GM18520 (cell line): Measurements from ENCODE around the gene PPP1R36.
A peak's percentile ranks its signal among the peaks of the same experiment; 100 is the strongest.
"Not testable (repeated sequence)": the region's sequence is repeated elsewhere in the genome, so short reads cannot be mapped to it uniquely, and the experiment has no call there.

ENCODE experiments used
- ATAC-seq: cut with Tn5 transposase; IDR thresholded peaks from one replicate; pipeline ENCODE4 v1.9.1; 2021; ENCODE audit not compliant: unreplicated experiment

Gene PPP1R36

DNA sequence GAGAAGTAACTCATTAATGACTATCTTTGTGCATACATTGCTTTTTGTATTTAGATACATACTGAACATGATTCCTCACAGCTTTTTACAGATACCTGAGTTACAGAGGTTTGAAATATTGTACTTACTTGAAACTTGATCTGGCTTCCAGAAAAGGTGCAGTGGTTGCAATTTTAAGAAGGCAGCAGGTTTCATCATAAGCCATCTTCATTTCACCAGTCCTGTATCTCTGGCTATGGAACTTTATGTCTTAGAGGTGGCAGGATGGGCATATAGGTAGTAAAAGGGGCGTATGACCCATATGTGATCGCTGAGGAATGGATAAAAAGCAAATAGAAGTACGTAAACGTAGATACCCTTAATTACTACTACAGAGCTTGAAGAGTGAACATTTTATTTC lies 31.5 kb upstream of the PPP1R36 start:
- no peak for ATAC-seq

DNA sequence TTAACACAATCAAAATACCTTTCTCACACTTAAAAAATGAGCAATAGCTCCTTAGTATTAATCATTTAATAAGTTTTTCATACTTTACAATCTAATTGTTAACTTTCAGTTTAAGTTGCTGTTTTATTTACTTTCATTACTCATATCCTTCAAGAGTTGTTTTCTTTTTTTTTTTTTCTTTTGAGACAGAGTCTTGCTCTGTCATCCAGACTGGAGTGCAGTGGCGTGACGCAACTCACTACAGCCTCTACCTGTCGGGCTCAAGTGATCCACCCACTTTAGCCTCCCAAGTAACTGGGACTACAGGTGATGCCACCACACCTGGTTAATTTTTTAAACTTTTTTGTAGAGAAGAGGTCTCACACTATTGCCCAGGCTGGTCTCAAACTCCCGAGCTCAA lies 29.1 kb upstream of the PPP1R36 start:
- no peak for ATAC-seq

DNA sequence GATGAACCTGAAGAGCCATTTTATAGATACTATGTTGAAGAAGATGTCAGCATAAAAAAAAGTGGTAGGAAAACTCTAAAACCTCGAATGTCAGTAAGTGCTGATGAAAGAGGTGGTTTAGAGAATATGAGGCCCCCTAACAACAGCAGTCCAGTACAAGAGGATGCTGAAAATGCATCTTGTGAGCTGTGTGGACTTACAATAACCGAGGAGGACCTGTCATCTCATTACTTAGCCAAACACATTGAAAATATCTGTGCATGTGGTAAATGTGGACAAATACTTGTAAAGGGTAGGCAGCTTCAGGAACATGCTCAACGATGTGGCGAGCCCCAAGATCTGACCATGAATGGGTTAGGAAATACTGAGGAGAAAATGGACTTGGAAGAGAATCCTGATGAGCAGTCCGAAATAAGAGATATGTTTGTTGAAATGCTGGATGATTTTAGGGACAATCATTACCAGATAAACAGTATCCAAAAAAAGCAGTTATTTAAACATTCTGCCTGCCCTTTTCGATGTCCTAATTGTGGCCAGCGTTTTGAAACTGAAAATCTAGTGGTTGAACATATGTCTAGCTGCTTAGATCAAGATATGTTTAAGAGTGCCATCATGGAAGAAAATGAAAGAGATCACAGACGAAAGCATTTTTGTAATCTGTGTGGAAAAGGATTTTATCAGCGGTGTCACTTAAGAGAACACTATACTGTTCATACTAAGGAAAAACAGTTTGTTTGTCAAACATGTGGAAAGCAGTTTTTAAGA lies 27.0 kb upstream of the PPP1R36 start:
- no peak for ATAC-seq

DNA sequence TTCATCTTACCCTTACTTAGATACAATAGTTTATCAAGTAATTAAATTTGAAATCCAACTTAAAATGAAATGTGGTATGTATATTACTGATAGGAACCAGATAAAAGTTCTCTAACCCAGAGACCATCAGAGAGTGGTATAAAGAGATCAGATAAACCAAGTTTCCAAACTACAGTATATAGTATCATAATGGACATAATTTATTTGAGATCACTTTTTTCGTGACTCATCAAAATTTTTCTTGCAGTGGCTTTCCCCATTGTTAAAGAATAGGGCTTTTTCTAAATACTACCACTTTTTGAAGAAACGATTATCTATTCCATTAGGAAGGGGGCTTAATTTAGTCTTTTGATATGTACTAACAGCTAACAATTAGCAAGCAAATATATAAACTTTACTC lies 24.4 kb upstream of the PPP1R36 start:
- no peak for ATAC-seq

DNA sequence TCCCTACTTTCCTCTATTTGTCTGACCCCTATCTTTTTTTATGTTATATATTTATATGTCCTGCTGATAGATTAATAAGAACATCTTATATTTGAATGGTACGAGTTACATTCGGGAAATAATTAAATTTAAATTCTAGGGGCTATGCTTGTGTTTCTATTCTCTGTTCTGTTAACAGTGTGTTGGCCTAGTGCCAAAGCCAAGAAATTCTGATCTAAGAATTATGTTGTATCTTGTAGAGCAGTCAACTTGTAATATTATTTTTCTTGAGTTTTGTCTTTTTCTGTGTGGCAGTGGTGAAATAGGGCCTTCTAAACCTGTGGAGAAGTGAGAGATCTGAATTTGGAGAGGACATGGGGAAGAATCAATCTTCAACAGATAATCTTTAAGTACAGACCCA lies 18.2 kb upstream of the PPP1R36 start:
- no peak for ATAC-seq

DNA sequence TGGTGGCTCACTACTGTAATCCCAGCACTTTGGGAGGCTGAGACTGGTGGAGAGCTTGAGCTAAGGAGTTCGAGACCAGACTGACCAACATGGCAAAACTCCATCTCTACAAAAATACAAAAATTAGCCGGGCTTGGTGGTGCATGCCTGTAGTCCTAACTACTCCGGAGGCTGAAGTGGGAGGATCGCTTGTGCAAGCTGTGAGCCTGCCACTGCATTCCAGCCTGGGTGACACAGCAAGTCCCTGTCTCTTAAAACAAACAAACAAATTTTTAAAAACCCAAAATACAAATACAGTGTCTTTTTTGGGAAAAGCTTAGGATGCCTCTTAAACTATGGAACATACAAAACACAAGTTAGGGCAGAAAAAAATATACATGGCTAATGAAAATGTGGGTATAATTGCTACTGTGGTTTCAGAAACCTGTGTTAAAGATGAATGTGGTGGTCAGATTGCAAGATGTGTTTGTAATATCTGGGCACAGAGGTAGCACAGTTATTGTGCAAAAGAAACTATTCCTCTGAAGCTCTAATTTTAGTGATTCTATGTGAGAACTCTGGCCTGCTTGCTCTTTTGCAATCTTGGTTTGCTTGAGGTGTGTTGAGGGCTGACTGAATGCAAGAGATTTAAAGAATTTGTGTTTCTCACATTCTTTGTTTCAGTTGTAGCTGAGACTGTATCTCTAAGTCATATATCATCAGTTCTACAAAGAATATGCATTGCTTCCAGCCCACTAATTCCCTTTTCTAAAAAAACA lies 13.1 kb upstream of the PPP1R36 start:
- no peak for ATAC-seq

DNA sequence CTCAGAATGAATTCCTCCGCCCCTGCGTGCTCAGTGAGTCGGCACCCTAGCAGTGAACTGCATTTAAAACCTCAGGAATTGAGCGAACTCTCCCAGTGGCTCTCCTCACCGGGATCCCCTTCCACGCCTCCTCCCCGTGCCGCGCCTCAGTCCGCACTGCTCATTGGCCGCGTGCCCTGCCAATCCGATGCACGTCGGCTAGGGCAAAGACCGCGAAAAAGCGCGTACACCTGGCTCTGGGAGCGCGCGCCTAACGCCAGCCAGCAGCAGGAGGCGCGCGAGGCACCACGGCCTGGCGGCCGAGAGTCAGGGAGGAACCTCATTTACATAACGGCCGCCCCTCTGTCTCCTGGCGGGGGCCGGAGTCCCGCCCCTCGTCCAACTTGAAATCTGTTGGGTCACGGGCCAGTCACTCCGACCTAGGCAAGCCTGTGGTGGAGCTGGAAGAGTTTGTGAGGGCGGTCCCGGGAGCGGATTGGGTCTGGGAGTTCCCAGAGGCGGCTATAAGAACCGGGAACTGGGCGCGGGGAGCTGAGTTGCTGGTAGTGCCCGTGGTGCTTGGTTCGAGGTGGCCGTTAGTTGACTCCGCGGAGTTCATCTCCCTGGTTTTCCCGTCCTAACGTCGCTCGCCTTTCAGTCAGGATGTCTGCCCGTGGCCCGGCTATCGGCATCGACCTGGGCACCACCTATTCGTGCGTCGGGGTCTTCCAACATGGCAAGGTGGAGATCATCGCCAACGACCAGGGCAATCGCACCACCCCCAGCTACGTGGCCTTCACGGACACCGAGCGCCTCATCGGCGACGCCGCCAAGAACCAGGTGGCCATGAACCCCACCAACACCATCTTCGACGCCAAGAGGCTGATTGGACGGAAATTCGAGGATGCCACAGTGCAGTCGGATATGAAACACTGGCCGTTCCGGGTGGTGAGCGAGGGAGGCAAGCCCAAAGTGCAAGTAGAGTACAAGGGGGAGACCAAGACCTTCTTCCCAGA lies 9.3 kb upstream of the PPP1R36 start, which contains the start of gene HSPA2:
Gene HSPA2 (plus strand): TSS at position 534 of the 995 bp plus-strand sequence. CDS start 109 bp downstream, at position 643.
- ATAC-seq, result peak; percentile 93

DNA sequence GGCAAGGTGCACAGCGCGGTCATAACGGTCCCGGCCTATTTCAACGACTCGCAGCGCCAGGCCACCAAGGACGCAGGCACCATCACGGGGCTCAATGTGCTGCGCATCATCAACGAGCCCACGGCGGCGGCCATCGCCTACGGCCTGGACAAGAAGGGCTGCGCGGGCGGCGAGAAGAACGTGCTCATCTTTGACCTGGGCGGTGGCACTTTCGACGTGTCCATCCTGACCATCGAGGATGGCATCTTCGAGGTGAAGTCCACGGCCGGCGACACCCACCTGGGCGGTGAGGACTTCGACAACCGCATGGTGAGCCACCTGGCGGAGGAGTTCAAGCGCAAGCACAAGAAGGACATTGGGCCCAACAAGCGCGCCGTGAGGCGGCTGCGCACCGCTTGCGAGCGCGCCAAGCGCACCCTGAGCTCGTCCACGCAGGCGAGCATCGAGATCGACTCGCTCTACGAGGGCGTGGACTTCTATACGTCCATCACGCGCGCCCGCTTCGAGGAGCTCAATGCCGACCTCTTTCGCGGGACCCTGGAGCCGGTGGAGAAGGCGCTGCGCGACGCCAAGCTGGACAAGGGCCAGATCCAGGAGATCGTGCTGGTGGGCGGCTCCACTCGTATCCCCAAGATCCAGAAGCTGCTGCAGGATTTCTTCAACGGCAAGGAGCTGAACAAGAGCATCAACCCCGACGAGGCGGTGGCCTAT lies 8.3 kb upstream of the PPP1R36 start:
- no peak for ATAC-seq

DNA sequence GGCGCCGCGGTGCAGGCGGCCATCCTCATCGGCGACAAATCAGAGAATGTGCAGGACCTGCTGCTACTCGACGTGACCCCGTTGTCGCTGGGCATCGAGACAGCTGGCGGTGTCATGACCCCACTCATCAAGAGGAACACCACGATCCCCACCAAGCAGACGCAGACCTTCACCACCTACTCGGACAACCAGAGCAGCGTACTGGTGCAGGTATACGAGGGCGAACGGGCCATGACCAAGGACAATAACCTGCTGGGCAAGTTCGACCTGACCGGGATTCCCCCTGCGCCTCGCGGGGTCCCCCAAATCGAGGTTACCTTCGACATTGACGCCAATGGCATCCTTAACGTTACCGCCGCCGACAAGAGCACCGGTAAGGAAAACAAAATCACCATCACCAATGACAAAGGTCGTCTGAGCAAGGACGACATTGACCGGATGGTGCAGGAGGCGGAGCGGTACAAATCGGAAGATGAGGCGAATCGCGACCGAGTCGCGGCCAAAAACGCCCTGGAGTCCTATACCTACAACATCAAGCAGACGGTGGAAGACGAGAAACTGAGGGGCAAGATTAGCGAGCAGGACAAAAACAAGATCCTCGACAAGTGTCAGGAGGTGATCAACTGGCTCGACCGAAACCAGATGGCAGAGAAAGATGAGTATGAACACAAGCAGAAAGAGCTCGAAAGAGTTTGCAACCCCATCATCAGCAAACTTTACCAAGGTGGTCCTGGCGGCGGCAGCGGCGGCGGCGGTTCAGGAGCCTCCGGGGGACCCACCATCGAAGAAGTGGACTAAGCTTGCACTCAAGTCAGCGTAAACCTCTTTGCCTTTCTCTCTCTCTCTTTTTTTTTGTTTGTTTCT lies 7.6 kb upstream of the PPP1R36 start:
- no peak for ATAC-seq

DNA sequence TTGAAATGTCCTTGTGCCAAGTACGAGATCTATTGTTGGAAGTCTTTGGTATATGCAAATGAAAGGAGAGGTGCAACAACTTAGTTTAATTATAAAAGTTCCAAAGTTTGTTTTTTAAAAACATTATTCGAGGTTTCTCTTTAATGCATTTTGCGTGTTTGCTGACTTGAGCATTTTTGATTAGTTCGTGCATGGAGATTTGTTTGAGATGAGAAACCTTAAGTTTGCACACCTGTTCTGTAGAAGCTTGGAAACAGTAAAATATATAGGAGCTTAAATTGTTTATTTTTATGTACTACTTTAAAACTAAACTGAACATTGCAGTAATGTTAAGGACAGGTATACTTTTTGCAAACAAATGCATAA lies 6.9 kb upstream of the PPP1R36 start:
- no peak for ATAC-seq

DNA sequence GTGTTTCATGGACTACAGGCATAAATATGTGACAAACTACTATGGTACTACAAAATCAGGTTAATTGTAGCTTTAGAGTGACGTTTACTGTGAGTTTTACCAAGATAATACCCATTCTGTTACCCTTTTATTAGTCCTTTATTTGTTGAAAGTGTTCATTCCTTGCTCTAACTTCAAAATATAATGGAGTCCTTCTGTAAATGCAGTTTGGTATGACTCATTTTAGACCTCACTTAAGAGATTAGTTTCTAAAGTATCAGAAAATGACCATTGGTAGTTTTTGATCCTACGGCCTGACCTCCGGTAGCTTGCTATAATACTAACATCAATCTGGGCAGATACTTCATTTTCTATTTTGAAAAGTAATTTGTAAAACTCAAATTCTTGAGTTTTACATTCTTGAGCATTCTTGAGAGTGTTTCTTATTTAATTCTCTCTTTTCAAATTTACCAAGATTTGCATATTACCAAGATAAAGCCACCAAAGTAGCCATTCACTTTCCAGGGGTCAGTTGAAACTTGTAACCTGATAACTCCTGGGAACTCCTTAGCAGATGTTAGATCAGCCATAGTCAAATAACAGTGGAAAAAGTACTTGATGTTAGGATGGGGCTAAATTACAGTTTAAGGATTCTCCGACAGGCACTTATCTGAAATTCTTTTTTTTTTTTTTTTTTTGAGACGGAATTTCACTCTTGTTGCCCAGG lies 5.0 kb upstream of the PPP1R36 start:
- ATAC-seq, result no peak

DNA sequence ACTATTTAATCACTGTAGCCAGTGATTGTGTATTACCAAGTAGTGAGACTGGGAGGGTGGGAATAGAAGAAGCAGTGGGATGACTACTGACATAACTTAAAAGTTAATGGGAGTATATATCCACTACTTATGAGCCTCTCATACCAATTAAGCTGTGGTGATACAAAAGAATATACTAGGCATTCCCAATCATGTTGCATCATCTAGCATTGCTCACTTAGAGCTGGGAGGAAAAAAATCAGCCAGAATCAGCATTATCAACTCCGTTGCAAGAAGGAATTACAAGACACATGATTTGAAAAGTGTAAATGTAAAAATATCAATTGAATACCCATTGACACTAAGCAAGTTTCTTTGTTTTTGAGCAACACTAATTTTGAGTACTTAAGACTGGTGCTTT lies 745 bp upstream of the PPP1R36 start:
- no peak for ATAC-seq

DNA sequence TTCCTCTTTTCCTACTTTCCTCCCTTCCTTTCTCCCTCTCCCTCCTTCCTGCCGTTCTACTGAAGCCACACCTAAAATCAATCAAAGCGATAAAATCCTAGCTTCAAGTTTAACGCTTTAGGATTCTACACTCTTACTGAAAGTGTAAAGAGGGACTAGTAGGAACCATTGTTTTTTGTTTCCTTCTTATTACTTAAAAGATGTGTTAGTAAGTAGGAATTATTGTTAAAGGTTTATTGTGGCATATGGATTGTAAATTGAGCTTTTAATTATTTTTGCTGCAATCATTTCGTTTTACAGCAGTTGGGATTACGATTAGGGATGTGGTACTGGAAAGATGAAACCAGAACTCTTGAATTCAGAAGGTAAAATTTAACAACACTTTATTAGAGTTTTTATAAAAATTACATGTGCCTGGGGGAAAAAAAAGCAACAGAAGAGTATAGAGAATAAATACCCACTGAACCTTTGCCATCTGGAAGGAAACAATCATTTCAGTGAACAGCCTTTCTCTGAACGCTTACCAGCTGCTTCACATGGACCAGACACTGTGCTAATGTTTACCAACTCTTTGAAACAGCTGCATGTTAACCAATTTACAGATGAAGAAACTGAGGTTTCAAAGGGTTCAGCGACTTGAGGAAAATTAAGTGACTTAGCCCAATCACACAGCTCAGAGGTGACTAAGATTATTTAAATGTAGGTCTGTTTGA lies 1.0 kb downstream of the PPP1R36 start:
- no peak for ATAC-seq

DNA sequence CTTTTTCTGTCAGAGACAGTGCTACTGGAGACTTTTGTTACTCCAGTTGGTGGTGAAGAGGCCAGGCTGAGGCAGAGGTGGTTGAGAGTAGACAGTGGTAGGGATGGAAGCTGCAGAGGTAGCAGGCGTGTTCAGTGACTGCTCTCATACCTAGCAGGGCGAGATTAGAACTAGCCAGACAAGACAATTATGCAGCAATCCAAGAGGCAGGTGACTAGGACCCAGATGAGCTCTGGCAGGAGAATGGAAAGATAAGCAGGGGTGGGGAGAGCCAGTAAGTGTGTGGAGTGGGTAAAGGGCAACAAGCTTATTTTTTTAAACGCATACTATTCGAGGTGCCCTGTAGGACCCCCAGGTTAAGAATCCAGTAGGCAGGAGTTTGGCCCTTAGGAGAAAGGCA lies 4.8 kb downstream of the PPP1R36 start:
- ATAC-seq, result no peak

DNA sequence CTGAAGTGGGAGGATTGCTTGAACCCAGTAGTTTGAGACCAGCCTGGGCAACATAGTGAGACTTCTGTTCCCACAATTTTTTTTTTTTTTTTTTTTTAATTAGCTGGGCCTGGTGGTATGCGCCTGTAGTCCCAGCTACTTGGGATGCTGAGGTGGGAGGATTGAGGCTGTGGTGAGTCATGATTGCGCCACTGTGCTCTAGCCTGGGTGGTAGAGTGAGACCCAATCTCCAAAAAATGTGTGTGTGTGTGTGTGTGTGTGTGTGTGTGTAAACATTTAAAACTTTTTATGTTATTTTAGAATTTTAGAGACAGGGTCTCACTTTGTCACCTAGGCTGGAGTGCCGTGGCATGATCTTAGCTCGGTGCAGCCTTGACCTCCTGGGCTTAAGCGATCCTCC lies 6.8 kb downstream of the PPP1R36 start:
- no peak for ATAC-seq

DNA sequence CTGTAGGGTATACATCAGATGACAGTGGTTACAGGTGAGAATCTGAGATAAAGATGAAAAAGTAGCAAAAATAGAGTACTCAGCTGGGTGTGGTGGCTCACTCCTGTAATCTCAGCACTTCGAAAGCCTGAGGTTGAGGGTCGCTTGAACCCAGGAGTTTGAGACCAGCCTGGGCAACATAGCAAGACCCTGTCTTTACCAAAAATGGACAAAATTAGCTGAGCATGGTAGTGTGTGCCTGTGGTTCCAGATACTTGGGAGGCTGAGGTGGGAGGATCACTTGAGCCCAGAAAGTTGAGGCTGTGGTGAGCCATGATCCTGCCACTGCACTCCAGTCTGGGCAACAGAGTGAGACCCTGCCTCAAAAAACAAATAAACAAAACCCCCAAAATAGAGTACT lies 8.5 kb downstream of the PPP1R36 start:
- not testable (repeated sequence) for ATAC-seq

DNA sequence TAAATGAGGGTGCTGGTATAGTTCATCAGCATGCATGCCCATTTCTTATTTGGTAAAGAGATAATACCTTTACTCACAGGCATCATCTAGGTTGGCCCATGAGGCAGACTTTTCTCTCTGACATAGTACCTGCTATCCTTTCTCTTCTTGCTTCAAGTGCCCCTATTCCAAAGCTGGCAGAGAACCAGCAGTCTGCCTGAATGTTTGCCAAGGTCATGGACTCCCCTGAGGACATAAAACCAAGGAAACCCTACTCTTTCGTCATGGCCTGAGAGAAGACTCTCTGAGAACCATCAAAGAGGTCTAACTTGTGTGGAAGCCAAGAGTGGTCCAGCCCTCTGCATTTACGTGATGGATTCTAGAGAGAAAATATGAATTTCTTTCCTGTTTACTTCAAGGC lies 11.9 kb downstream of the PPP1R36 start:
- no peak for ATAC-seq

DNA sequence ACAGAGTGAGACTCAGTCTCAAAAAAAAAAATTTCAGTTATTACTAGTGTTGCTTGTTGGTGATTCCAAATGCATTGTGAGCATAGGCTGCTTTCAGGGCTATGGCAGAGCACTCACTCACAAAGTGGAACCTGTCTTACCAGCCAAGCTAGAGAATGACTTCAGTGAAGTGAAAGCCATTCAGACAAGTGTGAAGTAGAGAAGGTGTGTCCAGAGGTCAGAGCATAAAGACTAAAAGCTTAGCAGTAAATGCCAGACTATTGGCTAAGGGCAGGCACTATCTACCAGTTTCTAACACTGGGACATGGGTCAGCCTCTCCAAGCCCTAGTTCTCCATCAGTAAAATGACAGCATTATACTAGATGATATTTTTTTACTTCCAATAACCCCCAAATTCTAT lies 12.7 kb downstream of the PPP1R36 start:
- no peak for ATAC-seq

DNA sequence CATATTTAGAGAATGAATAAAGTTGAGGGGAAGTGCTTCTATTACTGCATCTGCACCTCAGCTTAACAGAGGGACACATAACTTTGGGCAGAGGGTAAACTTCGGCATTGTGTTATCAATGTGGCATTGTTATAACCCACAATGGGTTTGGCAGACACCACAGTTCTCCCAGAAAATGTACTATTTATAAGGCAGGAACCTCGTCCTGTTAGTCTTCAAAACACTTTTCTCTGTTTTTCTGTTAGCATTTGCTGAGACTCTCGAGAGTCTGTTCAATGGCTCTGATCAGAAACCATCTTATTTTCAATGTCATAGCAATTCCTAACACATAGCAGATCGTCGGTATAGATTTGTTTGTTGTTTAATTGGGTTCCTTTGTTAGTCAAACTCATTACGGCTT lies 13.9 kb downstream of the PPP1R36 start:
- no peak for ATAC-seq
